Trophoblast cell (in vitro differentiated cells and primary cell): Measurements from ENCODE around the gene ZNF518B.

Source experiments
- DNase-seq, 2 donors: peaks; one replicate each; pipeline ENCODE4 v3.0.0-alpha.2; 2016
- H2AFZ ChIP-seq: 2 replicates; pipeline ENCODE4 v1.6.1; 2013; ENCODE audit warnings: low read length, moderate library complexity, mild to moderate bottlenecking; ENCODE audit not compliant: insufficient read depth, poor library complexity
- H2AK5ac ChIP-seq: 2 replicates; pipeline ENCODE4 v1.6.1; 2013; ENCODE audit warnings: mild to moderate bottlenecking, low read length
- H2BK120ac ChIP-seq: 2 replicates; pipeline ENCODE4 v1.6.1; 2013; ENCODE audit warnings: low read length, mild to moderate bottlenecking, moderate library complexity; ENCODE audit not compliant: insufficient read depth, poor library complexity
- H2BK12ac ChIP-seq: 2 replicates; pipeline ENCODE4 v1.6.1; 2013; ENCODE audit warnings: mild to moderate bottlenecking, low read length, moderate library complexity
- H2BK5ac ChIP-seq: 2 replicates; pipeline ENCODE4 v1.6.1; 2013; ENCODE audit warnings: low read length, low read depth, moderate library complexity, mild to moderate bottlenecking; ENCODE audit not compliant: poor library complexity
- H3K14ac ChIP-seq: 2 replicates; pipeline ENCODE4 v1.6.1; 2013; ENCODE audit warnings: mild to moderate bottlenecking, low read length
- H3K18ac ChIP-seq: 2 replicates; pipeline ENCODE4 v1.6.1; 2013; ENCODE audit warnings: mild to moderate bottlenecking, low read length
- H3K23ac ChIP-seq: 2 replicates; pipeline ENCODE4 v1.6.1; 2013; ENCODE audit warnings: low read length
- H3K27ac ChIP-seq: 2 replicates; pipeline ENCODE4 v1.5.1; 2013; ENCODE audit warnings: low read depth, mild to moderate bottlenecking, inconsistent platforms, low read length, moderate library complexity
- H3K27me3 ChIP-seq: 2 replicates; pipeline ENCODE4 v1.6.1; 2013; ENCODE audit warnings: inconsistent platforms, mild to moderate bottlenecking, low read length, moderate library complexity; ENCODE audit not compliant: insufficient read depth
- H3K36me3 ChIP-seq, 2 experiments: 1 replicate in 1 of 2; 2 replicates in 1 of 2; pipeline ENCODE4 v1.6.1; 2013; ENCODE audit warnings: low read length in 2 of 2, mild to moderate bottlenecking in 2 of 2, moderate library complexity in 1 of 2; ENCODE audit not compliant: insufficient read depth in 2 of 2, control insufficient read depth in 1 of 2
- H3K4ac ChIP-seq: 2 replicates; pipeline ENCODE4 v1.6.1; 2013; ENCODE audit warnings: low read depth, mild to moderate bottlenecking, low read length, moderate library complexity
- H3K4me1 ChIP-seq, 2 experiments: 1 replicate in 1 of 2; 2 replicates in 1 of 2; pipeline ENCODE4 v1.6.1; 2013; ENCODE audit warnings: low read length in 2 of 2, mild to moderate bottlenecking in 2 of 2, moderate library complexity in 1 of 2; ENCODE audit not compliant: insufficient read depth in 2 of 2, control insufficient read depth in 1 of 2
- H3K4me2 ChIP-seq: 2 replicates; pipeline ENCODE4 v1.6.1; 2013; ENCODE audit warnings: inconsistent platforms, mild to moderate bottlenecking, low read length, moderate library complexity
- H3K4me3 ChIP-seq: 2 replicates; pipeline ENCODE4 v1.5.1; 2013; ENCODE audit warnings: mild to moderate bottlenecking, low read depth, low read length, inconsistent platforms
- H3K79me1 ChIP-seq: one replicate; pipeline ENCODE4 v1.6.1; 2013; ENCODE audit warnings: low read length
- H3K79me2 ChIP-seq: 2 replicates; pipeline ENCODE4 v1.6.1; 2013; ENCODE audit warnings: low read length, mild to moderate bottlenecking; ENCODE audit not compliant: control insufficient read depth, insufficient read depth, poor library complexity
- H3K9ac ChIP-seq: 2 replicates; pipeline ENCODE4 v1.6.1; 2013; ENCODE audit warnings: mild to moderate bottlenecking, low read length
- H3K9me3 ChIP-seq: 2 replicates; pipeline ENCODE4 v1.6.1; 2013; ENCODE audit warnings: low read depth, mild to moderate bottlenecking, control low read depth, inconsistent platforms, low read length; ENCODE audit not compliant: insufficient read depth
- H4K12ac ChIP-seq: 2 replicates; pipeline ENCODE4 v1.6.1; 2013; ENCODE audit warnings: low read depth, mild to moderate bottlenecking, low read length, moderate library complexity
- H4K8ac ChIP-seq: 2 replicates; pipeline ENCODE4 v1.6.1; 2013; ENCODE audit warnings: low read depth, mild to moderate bottlenecking, low read length, moderate library complexity
- H4K91ac ChIP-seq: one replicate; pipeline ENCODE4 v1.6.1; 2013; ENCODE audit warnings: low read depth, mild to moderate bottlenecking, low read length, moderate library complexity
- WGBS: extraction: QIAGEN DNeasy Blood & Tissue Kit; methylation state at CpG from one replicate; pipeline ENCODE4 v1.1.7; 2013; ENCODE audit warnings: missing lambda C conversion rate; ENCODE audit not compliant: insufficient read length, insufficient coverage; ENCODE audit errors: extremely low coverage; 5-methylcytosine and 5-hydroxymethylcytosine counted together

ZNF518B gene

DNA sequence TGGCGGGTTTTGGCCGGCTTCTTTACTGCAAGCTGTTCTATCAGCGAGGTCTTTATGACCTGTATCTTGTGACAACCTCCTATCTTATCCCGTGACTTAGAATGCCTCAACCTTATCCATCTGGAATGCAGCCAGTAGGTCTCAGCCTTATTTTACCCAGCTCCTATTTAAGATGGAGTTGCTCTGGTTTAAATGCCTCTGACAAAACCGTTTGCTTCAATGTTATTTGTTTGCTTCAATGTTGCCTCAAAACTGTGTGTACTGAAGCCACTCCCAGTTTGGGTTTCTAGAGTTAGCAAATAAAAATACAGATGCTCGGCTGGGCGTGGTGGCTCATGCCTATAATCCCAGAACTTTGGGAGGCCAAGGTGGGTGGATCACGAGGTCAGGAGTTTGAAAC, 51.6 kb downstream of the ZNF518B start:
- WGBS: no CpG with 5 or more reads among the region's 8 CpGs

GRCh38 chr4:10403633-10404445, 53.4 kb downstream of the ZNF518B start:
- H4K8ac ChIP-seq: peak overlapping the region; percentile 35
- peak overlapping the region; percentile 83 for H2BK5ac ChIP-seq
- no peaks in the 10 kb centered on the region for H3K36me3 ChIP-seq
- no peak overlapping the region for H3K4me2 ChIP-seq
- H3K4ac ChIP-seq: peak overlapping the region; percentile 33
- no CpG with 5 or more reads among the region's 6 CpGs for WGBS
- no peak overlapping the region for H3K23ac ChIP-seq
- peak; percentile 15 to 75 for DNase-seq
- H3K79me2 ChIP-seq: no peaks in the 10 kb centered on the region
- no peak overlapping the region for H4K12ac ChIP-seq
- H3K9ac ChIP-seq: no peak overlapping the region
- H2BK120ac ChIP-seq: peak overlapping the region; percentile 85
- H3K9me3 ChIP-seq: no peaks in the 10 kb centered on the region
- H3K27ac ChIP-seq: no peak overlapping the region
- no peak overlapping the region for H3K18ac ChIP-seq
- H3K79me1 ChIP-seq: peaks cover 10% of the 10 kb centered on the region
- H4K91ac ChIP-seq: peak overlapping the region; percentile 85
- H3K14ac ChIP-seq: no peak overlapping the region
- peaks cover 4 to 8% of the 10 kb centered on the region in 2 experiments for H3K4me1 ChIP-seq
- no peak overlapping the region for H3K4me3 ChIP-seq
- H3K27me3 ChIP-seq: no peaks in the 10 kb centered on the region
- peak overlapping the region; percentile 92 for H2AK5ac ChIP-seq
- no peak overlapping the region for H2AFZ ChIP-seq
- peak overlapping the region; percentile 98 for H2BK12ac ChIP-seq

More for the DNA sequence above, 51.6 kb downstream of the ZNF518B start:
- no peak overlapping the region for H3K27ac ChIP-seq
- no peaks in the 10 kb centered on the region for H3K79me2 ChIP-seq
- peak overlapping the region; percentile 59 for H2AK5ac ChIP-seq
- no peak overlapping the region for H3K9ac ChIP-seq
- H4K8ac ChIP-seq: no peak overlapping the region
- H3K4me1 ChIP-seq: peaks cover 4 to 8% of the 10 kb centered on the region in 2 experiments
- DNase-seq: no peak
- no peak overlapping the region for H4K12ac ChIP-seq
- H3K4ac ChIP-seq: no peak overlapping the region
- peaks cover 10% of the 10 kb centered on the region for H3K79me1 ChIP-seq
- H2BK12ac ChIP-seq: no peak overlapping the region
- H3K9me3 ChIP-seq: no peaks in the 10 kb centered on the region
- no peak overlapping the region for H2BK120ac ChIP-seq
- no peaks in the 10 kb centered on the region for H3K27me3 ChIP-seq
- H3K23ac ChIP-seq: no peak overlapping the region
- peak overlapping the region; percentile 53 for H4K91ac ChIP-seq
- H2AFZ ChIP-seq: no peak overlapping the region
- H3K36me3 ChIP-seq: no peaks in the 10 kb centered on the region
- no peak overlapping the region for H2BK5ac ChIP-seq
- no peak overlapping the region for H3K4me3 ChIP-seq
- no peak overlapping the region for H3K4me2 ChIP-seq
- no peak overlapping the region for H3K14ac ChIP-seq
- no peak overlapping the region for H3K18ac ChIP-seq

DNA sequence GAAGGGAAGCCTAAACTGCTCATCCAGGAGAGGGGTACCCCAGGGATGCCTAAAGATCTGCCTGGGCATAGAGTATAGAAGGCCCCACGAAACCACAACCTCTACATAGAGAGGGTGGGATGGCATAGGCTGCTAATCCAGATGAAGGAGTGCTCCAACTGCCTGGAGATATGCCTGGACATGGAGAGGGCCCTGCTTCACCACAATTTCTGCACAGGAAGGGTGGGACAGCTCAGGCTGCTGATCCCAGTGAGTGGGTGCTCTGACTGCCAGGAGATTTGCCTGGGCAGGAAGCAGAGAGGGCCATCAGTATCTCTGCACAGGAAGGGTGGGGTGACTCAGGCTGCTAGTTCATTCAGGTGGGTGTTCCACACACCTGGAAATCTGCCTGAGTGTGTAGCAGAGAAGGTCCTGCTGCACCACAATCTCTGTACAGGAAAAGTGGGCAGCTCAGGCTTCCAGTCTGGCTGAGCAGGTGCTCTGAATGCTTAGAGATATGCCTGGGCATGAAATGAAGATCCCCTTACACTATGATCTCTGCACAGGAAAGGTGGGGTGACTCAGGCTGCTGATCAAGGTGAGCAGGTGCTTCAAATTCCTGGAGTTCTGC, 61.1 kb downstream of the ZNF518B start:
- peak overlapping the region; percentile 61 for H4K91ac ChIP-seq
- no peak overlapping the region for H4K12ac ChIP-seq
- peak overlapping the region; percentile 34 for H2BK12ac ChIP-seq
- no peak overlapping the region for H2BK120ac ChIP-seq
- DNase-seq: no peak
- no peaks in the 10 kb centered on the region for H3K36me3 ChIP-seq
- no peak overlapping the region for H3K4me2 ChIP-seq
- H2AFZ ChIP-seq: no peak overlapping the region
- no peak overlapping the region for H2AK5ac ChIP-seq
- H3K18ac ChIP-seq: no peak overlapping the region
- peaks cover 3% of the 10 kb centered on the region for H3K79me1 ChIP-seq
- H3K4me3 ChIP-seq: no peak overlapping the region
- no peak overlapping the region for H4K8ac ChIP-seq
- H3K79me2 ChIP-seq: no peaks in the 10 kb centered on the region
- peak overlapping the region; percentile 37 for H3K14ac ChIP-seq
- H3K27ac ChIP-seq: no peak overlapping the region
- no CpG with 5 or more reads among the region's 1 CpG for WGBS
- H3K9me3 ChIP-seq: no peaks in the 10 kb centered on the region
- H3K4me1 ChIP-seq: no peaks in the 10 kb centered on the region
- H3K23ac ChIP-seq: no peak overlapping the region
- no peak overlapping the region for H3K4ac ChIP-seq
- no peak overlapping the region for H3K9ac ChIP-seq
- no peaks in the 10 kb centered on the region for H3K27me3 ChIP-seq
- H2BK5ac ChIP-seq: no peak overlapping the region
